Hepatocyte (in vitro differentiated cells): ENCODE data around the gene LAPTM5. TPM values are rescaled to one million over a fixed set of nuclear protein-coding genes. Genes with fewer than 3 reads are reported as not detected.

Experiments
- DNase-seq: peaks from one replicate; pipeline ENCODE4 v3.0.0-alpha.2; 2016; ENCODE audit warnings: low spot score
- H2AFZ ChIP-seq: fragments of 200-600 bp; sonication (generic); 2 replicates; pipeline ENCODE4 v1.6.0; 2016; ENCODE audit warnings: antibody characterized with exemption, mild to moderate bottlenecking
- H3K27ac ChIP-seq: fragments of 200-600 bp; sonication (generic); 2 replicates; pipeline ENCODE4 v1.5.1; 2016; ENCODE audit warnings: mild to moderate bottlenecking
- H3K27me3 ChIP-seq: fragments of 200-600 bp; sonication (generic); 2 replicates; pipeline ENCODE4 v1.6.1; 2016
- H3K36me3 ChIP-seq: fragments of 200-600 bp; sonication (generic); replicated peaks from 2 replicates; pipeline ENCODE4 v1.5.1; 2016; ENCODE audit warnings: low read depth; ENCODE audit not compliant: insufficient read depth
- H3K4me1 ChIP-seq: fragments of 200-600 bp; sonication (generic); 2 replicates; pipeline ENCODE4 v1.5.1; 2016; ENCODE audit warnings: mild to moderate bottlenecking, moderate library complexity; ENCODE audit not compliant: insufficient read depth
- H3K4me2 ChIP-seq: fragments of 200-600 bp; sonication (generic); 2 replicates; pipeline ENCODE4 v1.6.0; 2016
- H3K4me3 ChIP-seq: fragments of 200-600 bp; sonication (generic); 2 replicates; pipeline ENCODE4 v1.5.1; 2016; ENCODE audit warnings: mild to moderate bottlenecking
- H3K79me2 ChIP-seq: fragments of 200-600 bp; sonication (generic); 2 replicates; pipeline ENCODE4 v1.6.0; 2017; ENCODE audit warnings: mild to moderate bottlenecking
- H3K9me2 ChIP-seq: fragments of 200-600 bp; sonication (generic); replicated peaks from 2 replicates; pipeline ENCODE4 v1.6.0; 2017; ENCODE audit warnings: mild to moderate bottlenecking; ENCODE audit not compliant: insufficient read depth
- H3K9me3 ChIP-seq: fragments of 200-600 bp; sonication (generic); 2 replicates; pipeline ENCODE4 v1.5.1; 2016; ENCODE audit warnings: low read depth, mild to moderate bottlenecking
- H4K20me1 ChIP-seq: fragments of 200-600 bp; sonication (generic); 2 replicates; pipeline ENCODE4 v1.6.0; 2016; ENCODE audit warnings: mild to moderate bottlenecking; ENCODE audit not compliant: insufficient read depth, poor library complexity, severe bottlenecking
- CTCF ChIP-seq: fragments of 200-600 bp; sonication (generic); IDR thresholded peaks from 2 replicates; pipeline ENCODE4 v1.5.1; 2016; ENCODE audit warnings: antibody characterized with exemption, mild to moderate bottlenecking; ENCODE audit not compliant: poor library complexity
- EZH2 ChIP-seq: fragments of 200-600 bp; sonication (generic); IDR thresholded peaks from 2 replicates; pipeline ENCODE4 v1.6.1; 2016; ENCODE audit warnings: antibody characterized with exemption, mild to moderate bottlenecking, borderline replicate concordance
- EZH2phosphoT487 ChIP-seq: fragments of 200-600 bp; sonication (generic); IDR thresholded peaks from one replicate; pipeline ENCODE4 v1.6.1; 2018; ENCODE audit warnings: antibody characterized with exemption, mild to moderate bottlenecking, low read depth, moderate library complexity; ENCODE audit not compliant: unreplicated experiment, severe bottlenecking
- WGBS: methylation state at CpG from one replicate; pipeline ENCODE4 v1.1.6; 2016; ENCODE audit warnings: low lambda C conversion rate; ENCODE audit errors: missing lambda C conversion rate; 5-methylcytosine and 5-hydroxymethylcytosine counted together
- polyA plus RNA-seq: library from polyadenylated mRNA; unstranded; fragments of >200 nt; fragmentation: Nextera tagmentation; extraction: Ambion mirVana; gene quantifications from 2 replicates; pipeline ENCODE4 v1.2.1, GENCODE V29; 2016
- total RNA-seq: library from RNA; depleted of rRNA; stranded (reverse); fragments of >200 nt; gene quantifications from 2 replicates; pipeline ENCODE4 v1.2.3, GENCODE V29; 2014

LAPTM5 gene
- total and polyA plus RNA-seq, 2 experiments from 2014 or later, result 2.6 to 3.2 TPM

- TF ChIP-seq EZH2phosphoT487, result no peak
- TF ChIP-seq CTCF, result no peak
- TF ChIP-seq EZH2, result no peak
- Histone ChIP-seq H3K4me3 (no peak overlapping the region), H2AFZ (no peak overlapping the region), H3K27ac (no peak overlapping the region), H3K9me2 (no peaks in the 10 kb centered on the region), H3K4me1 (peaks cover 8% of the 10 kb centered on the region), H3K36me3 (no peaks in the 10 kb centered on the region), H4K20me1 (no peaks in the 10 kb centered on the region), H3K9me3 (no peaks in the 10 kb centered on the region), H3K27me3 (no peaks in the 10 kb centered on the region), H3K4me2 (no peak overlapping the region), H3K79me2 (no peaks in the 10 kb centered on the region)
- no peak for DNase-seq
- WGBS, result 54% methylated on average over 11 of the region's 11 CpGs
Measured at GRCh38 chr1:30761381-30762151, 4.0 kb upstream of the LAPTM5 start.

- 77% methylated on average over 18 of the region's 18 CpGs for WGBS
- H3K9me2 ChIP-seq, result no peaks in the 10 kb centered on the region
- no peaks in the 10 kb centered on the region for H3K9me3 ChIP-seq
- peaks cover 8% of the 10 kb centered on the region for H3K4me1 ChIP-seq
- no peak overlapping the region for H2AFZ ChIP-seq
- DNase-seq, result no peak
- H4K20me1 ChIP-seq, result no peaks in the 10 kb centered on the region
- no peaks in the 10 kb centered on the region for H3K36me3 ChIP-seq
- H3K27me3 ChIP-seq, result no peaks in the 10 kb centered on the region
- no peaks in the 10 kb centered on the region for H3K79me2 ChIP-seq
- no peak for TF ChIP-seq EZH2
- no peak for TF ChIP-seq CTCF
- TF ChIP-seq EZH2phosphoT487, result no peak
- H3K4me3 ChIP-seq, result no peak overlapping the region
- H3K27ac ChIP-seq, result no peak overlapping the region
- H3K4me2 ChIP-seq, result no peak overlapping the region
Measured at GRCh38 chr1:30760596-30761324, 3.2 kb upstream of the LAPTM5 start.

GRCh38 chr1:30759718-30760281 is 2.2 kb upstream of the LAPTM5 start:
- DNase-seq, result no peak
- H3K36me3 ChIP-seq, result no peaks in the 10 kb centered on the region
- H3K4me1 ChIP-seq, result peaks cover 8% of the 10 kb centered on the region
- no peaks in the 10 kb centered on the region for H3K9me2 ChIP-seq
- WGBS, result 85% methylated on average over 13 of the region's 13 CpGs
- TF ChIP-seq EZH2 (no peak), CTCF (no peak), EZH2phosphoT487 (no peak)
- no peak overlapping the region for H2AFZ ChIP-seq
- no peaks in the 10 kb centered on the region for H3K27me3 ChIP-seq
- H3K27ac ChIP-seq, result no peak overlapping the region
- no peaks in the 10 kb centered on the region for H4K20me1 ChIP-seq
- H3K4me3 ChIP-seq, result no peak overlapping the region
- no peaks in the 10 kb centered on the region for H3K79me2 ChIP-seq
- H3K4me2 ChIP-seq, result no peak overlapping the region
- no peaks in the 10 kb centered on the region for H3K9me3 ChIP-seq
